Lower leg skin (tissue), 4 donors: ENCODE data around the gene MRPS18B. TPM values are rescaled to one million over a fixed set of nuclear protein-coding genes. Genes with fewer than 3 reads are reported as not detected.

ENCODE experiments used
- DNase-seq, 2 donors: peaks; one replicate each; pipeline ENCODE4 v3.0.0-alpha.2; 2019; ENCODE audit warnings: low spot score in 2 of 2
- H3K4me3 ChIP-seq: fragments of 200-600 bp; sonication (generic); 2 replicates; pipeline ENCODE4 v1.5.1; 2017; ENCODE audit warnings: mild to moderate bottlenecking, low read depth; ENCODE audit not compliant: poor library complexity, severe bottlenecking
- POLR2A ChIP-seq, 2 donors: fragments of 450-650 bp; IDR thresholded peaks; one replicate each; pipeline ENCODE4 v1.6.1; 2016 to 2017; ENCODE audit warnings: antibody characterized with exemption in 2 of 2, mild to moderate bottlenecking in 1 of 2, moderate library complexity in 1 of 2
- WGBS, 2 donors: methylation state at CpG; one replicate each; pipeline ENCODE4 v1.1.5; 2018; 5-methylcytosine and 5-hydroxymethylcytosine counted together
- intact Hi-C: fragments of 100-400 bp; cut with DNase I; formaldehyde crosslinking; loops from one replicate; pipeline ENCODE4 v1.15.0; 2023; ENCODE audit warnings: low total_unique reads
- total RNA-seq, 4 donors: library from RNA; depleted of rRNA; stranded (reverse); fragments of >200 nt; gene quantifications; one replicate each; pipeline ENCODE4 v1.1.0, GENCODE V29; 2016
- TF ChIP-seq, protein P1 (sequence below), 3 donors: fragments of 450-650 bp; IDR thresholded peaks; one replicate each; pipeline ENCODE4 v1.5.1; 2016; ENCODE audit warnings: antibody characterized with exemption in 3 of 3, mild to moderate bottlenecking in 3 of 3, moderate library complexity in 2 of 3

MRPS18B gene
- total RNA-seq, 4 donors from 2014 or later: 57.2 to 64.8 (median 62.2) TPM

DNA sequence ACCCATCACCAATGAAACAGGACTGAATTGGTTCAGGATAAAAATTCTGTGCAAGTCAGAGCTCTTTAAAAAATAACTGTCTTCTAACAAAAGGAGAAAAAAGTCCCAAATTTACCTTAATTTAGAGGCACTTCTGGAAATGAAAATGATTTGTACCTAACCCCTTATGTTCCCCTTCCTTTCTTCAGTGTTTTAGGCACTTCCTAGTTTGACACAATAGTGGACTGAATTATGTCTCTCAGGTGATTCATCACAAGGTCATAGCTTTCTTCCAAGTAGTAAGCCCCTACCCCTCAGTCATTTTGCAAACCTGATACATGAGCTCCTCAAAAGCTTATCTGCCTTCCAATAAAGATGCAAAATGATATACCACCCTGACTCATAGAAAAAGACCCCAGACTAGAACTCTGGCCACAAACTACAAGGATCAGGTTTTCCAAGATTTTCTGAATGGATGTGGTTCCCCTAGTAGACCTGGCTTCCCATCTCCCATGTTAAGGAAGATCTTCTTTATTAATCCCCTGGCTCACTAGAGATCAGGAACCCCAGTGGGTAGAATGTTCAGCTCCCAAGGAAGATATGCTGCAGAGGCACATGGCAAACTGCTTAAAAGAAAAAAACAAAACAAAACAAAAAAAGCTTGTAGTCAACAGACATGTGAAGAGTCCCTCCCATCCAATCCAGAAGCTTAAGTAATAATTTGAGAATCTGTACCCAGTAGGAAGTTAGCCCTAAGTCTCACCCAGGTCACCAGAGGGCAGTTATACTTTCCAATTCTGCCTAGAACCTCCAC is 4.2 kb upstream of the MRPS18B start:
- H3K4me3 ChIP-seq: no peak overlapping the region
- intact Hi-C loops: no loop called here
- no peak for TF ChIP-seq POLR2A (IDR thresholded peaks at IDR 0.05)
- TF ChIP-seq, protein P1, sequence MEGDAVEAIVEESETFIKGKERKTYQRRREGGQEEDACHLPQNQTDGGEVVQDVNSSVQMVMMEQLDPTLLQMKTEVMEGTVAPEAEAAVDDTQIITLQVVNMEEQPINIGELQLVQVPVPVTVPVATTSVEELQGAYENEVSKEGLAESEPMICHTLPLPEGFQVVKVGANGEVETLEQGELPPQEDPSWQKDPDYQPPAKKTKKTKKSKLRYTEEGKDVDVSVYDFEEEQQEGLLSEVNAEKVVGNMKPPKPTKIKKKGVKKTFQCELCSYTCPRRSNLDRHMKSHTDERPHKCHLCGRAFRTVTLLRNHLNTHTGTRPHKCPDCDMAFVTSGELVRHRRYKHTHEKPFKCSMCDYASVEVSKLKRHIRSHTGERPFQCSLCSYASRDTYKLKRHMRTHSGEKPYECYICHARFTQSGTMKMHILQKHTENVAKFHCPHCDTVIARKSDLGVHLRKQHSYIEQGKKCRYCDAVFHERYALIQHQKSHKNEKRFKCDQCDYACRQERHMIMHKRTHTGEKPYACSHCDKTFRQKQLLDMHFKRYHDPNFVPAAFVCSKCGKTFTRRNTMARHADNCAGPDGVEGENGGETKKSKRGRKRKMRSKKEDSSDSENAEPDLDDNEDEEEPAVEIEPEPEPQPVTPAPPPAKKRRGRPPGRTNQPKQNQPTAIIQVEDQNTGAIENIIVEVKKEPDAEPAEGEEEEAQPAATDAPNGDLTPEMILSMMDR (IDR thresholded peaks at IDR 0.05): no peak
- no peak for DNase-seq

DNA sequence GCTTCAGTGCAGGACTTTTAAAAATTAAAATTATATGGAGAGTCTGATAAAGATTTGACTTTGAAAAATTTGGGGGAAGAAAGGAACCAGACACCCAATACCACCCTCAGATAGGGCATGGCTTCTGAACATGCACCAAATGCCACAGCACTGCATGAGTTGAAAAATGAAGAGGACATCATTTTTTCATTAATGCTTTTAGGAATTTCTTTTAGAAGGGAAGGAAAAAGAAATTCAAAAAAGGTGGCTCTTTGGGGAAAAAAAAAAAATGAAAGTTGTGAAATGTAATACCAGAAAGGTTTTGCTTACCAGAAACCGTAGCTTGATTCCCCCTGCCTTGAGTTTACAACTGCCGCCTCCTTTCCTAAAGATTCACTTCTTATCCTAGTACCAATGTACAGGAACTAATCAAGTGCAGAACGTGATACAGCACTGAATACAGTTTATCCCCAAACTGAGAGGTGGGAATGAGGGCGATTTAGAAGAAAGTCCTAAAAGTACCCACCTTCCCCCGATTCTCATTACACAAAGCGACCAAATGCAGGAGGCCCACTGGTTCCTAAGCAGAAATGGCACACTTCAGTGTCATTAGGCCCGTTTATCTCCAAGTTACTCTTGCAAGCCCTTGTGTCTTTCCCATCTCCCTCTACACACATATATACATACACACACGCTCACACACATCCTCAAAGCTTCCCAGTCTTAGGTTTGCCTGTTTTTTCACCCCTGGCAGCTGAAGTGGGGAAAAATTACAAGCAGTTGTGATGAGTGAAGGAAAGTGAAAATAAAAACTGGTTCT is 3.4 kb upstream of the MRPS18B start:
- H3K4me3 ChIP-seq: no peak overlapping the region
- no peak for DNase-seq
- no peak for TF ChIP-seq POLR2A (IDR thresholded peaks at IDR 0.05)
- TF ChIP-seq, protein P1 (IDR thresholded peaks at IDR 0.05): no peak
- WGBS, 2 donors: 13 to 18% methylated on average over 8 of the region's 8 CpGs
- intact Hi-C loops: no loop called here

DNA sequence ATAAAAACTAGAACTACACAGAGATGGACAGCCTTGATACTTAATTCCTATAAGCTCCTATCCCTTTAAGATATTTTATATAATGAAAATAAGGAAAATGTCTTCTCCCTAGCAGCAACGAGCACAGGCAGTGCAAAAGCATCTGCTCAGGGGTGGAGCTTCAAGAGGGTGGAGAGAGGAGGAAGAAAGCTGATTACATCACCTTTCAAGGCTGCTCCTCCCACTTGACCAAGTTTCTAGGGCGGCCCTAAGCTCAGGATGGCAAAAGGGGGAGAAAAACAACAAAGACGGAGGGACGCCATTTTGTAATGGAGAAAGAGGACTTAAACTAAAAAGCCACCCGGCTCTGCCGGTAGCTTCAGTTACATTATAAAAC is 2.8 kb upstream of the MRPS18B start:
- intact Hi-C loops: no loop called here
- no peak overlapping the region for H3K4me3 ChIP-seq
- no peak for TF ChIP-seq POLR2A (IDR thresholded peaks at IDR 0.05)
- TF ChIP-seq, protein P1 (IDR thresholded peaks at IDR 0.05): no peak
- WGBS, 2 donors: 0 to 1% methylated on average over 6 of the region's 6 CpGs
- peak; percentile 94 to 95 for DNase-seq

DNA sequence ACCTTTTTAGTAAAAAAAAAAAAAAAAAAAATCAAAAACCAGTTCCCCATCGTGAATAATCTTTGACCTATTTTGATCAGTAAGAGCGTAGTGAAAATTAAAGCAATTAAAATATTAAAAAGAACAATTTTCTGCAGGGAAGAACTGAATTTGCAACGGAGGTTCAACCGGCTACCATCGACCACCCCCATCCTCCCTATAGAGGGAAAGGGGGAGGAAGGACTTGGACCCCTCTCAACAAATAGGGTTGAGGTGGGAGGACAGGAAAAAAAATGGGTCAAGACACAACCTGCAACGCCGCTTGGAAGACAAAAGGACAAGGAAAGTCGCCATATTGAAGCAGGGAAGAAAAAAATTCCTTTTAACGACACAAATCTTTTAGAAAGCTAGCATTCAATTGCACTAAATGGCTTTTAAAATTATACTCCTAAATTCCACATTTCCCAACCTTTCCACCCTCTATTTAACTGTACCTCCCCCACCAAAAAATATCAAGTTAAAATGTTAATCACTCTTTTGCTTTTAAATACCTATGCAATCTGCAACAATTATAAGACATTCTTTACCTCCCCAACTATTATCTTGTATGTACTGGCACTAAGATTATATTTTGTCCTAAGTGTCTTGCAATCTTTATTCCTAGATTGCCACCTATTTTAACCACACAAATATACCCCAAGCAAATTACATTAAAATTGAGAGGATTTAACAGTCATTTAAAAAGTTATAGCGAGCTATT is 2.3 kb upstream of the MRPS18B start:
- intact Hi-C loops: no loop called here
- WGBS, 2 donors: 0 to 1% methylated on average over 10 of the region's 10 CpGs
- DNase-seq: peak in 1 of 2 donors; percentile 47
- TF ChIP-seq, protein P1 (IDR thresholded peaks at IDR 0.05): no peak
- no peak for TF ChIP-seq POLR2A (IDR thresholded peaks at IDR 0.05)
- H3K4me3 ChIP-seq: peak overlapping the region; percentile 88

DNA sequence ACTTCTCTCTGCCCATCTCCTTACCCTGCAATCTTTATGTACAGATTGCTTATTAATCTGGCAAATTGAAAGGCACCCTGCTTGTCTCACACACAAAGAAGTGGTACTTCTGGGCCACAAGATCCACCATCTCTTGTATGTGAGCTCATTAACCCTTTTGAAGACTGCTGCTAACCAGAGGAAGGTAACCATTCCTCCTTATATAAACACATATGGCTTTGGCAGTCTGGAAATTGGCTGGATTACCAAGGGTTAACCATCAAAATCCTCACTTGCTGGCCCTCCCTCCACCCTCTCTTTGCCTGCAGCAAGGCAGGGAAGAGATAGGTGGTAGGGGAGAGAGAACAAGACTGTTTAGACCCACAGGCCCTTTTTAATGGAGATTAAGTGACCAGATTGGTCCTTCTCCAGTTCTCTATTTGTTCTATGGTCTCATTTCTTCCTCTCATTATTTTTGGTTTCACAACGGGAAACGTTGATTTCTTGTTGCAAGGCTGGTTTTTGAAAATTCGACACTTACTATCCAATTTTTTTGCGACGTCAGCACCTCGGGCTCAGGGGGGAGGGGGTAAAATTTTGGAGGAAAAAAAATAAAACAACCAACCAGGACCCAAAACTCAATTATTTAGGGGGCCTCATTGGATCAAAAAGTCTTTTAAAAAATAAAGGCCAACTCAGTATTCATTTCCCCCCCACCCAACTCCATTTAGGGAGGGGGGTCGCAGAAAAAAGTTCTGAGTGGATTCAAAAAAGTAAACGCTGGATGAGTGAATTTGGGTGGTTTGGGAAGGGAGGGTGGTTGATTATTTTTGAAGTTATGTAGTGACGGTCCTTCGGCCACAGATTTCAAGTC is 1.5 kb upstream of the MRPS18B start:
- H3K4me3 ChIP-seq: peak overlapping the region; percentile 88
- WGBS, 2 donors: 0 to 1% methylated on average over 10 of the region's 10 CpGs
- intact Hi-C loops: no loop called here
- DNase-seq: peak in 1 of 2 donors; percentile 35
- TF ChIP-seq, protein P1 (IDR thresholded peaks at IDR 0.05): no peak
- TF ChIP-seq POLR2A (IDR thresholded peaks at IDR 0.05): no peak
